ENCODE data around the gene FAM227B.

Gene FAM227B

DNA sequence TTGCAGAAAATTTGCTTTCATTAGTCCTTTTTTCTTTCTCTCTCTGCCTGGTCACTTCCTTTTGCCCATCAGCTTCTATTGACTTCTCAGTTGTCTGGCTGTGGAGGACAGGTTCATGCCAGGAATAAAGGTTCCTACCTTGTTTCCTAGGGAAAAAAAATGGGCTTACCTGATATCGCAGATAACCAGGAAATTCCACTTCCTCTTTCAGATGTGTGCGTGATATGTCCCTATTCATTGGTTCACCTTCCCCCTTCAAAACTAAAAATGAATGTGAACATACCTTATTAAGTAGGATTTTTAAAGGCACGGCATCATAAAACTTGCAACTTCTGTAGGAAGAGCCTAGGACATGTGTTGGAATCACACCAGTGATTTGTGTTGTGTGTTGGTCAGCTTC lies 317.6 kb downstream of the FAM227B start:
- no peak for DNase-seq (ENCODE audit: low read depth in 2 of 3, low spot score in 2 of 3)

DNA sequence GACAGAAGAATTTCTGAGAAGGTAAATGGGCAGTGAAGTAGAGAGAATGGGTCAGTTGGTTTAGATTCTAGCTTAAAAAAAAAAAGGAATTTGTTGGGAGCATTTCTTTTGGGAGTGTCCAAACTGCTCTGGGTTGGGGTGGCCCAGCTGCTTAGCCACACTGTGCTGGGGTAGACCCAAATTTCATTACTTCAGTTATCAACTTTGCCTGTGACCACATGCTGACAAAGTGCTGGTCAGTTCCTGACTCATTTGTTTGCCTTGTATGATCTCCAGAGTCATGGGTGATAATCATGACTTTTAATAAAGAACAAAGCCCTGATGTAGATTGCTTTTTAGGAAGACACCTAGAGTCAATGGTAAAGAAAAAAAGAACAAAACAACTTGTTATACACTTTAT lies 319.1 kb downstream of the FAM227B start:
- DNase-seq (ENCODE audit: low read depth in 2 of 3, low spot score in 2 of 3): no peak

DNA sequence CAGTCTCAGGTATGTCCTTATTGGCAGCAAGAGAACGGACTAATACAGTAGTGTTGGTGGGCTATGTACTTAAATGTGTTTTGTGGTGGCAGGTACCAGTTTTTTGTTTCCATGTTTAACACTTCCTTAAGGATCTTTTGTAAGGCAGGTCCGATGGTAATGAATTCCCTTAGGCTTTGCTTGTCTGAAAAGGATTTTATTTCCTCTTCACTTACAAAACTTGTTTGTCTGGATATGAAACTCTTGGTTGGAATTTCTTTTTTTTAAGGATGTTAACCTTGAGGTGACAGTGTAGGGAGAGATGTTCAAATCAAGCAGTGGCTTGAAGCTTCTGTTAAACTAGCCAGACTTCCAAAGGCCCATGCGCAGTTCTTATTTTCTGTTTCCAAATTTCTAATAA lies 319.8 kb downstream of the FAM227B start:
- DNase-seq (ENCODE audit: low read depth in 2 of 3, low spot score in 2 of 3): no peak

DNA sequence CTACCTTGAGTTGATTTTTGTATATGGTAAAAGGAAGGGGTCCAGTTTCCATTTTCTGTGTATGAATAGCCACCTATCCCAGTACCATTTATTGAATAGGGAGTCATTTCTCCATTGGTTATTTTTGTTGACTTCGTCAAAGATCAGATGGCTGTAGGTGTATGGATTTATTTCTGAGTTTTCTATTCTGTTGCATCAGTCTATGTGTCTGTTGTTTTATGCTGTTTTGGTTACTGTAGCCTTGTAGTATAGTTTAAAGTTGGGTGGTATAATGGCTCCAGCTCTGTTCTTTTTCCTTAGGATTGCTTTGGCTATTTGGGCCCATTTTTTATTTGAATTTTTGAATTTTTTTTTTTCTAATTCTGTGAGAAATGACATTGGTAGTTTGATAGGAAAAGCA lies 323.0 kb downstream of the FAM227B start:
- DNase-seq (ENCODE audit: low read depth in 2 of 3, low spot score in 2 of 3): no peak

DNA sequence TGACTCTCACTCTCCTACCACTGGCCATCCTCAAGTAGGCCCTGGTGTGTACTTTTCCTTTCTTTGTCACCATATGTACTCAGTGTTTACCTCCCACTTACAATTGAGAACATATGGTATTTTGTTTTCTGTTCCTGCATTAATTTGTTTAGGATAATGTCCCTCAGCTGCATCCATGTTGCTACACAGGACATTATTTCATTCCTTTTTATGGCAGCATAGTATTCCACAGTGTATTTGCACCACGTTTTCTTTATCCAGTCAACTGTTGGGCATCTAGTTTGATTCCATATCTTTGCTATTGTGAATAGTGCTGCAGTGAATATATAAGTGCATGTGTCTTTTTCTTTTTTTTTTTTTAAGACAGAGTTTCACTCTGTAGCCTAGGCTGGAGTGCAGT lies 324.4 kb downstream of the FAM227B start:
- DNase-seq (ENCODE audit: low read depth in 2 of 3, low spot score in 2 of 3): no peak

DNA sequence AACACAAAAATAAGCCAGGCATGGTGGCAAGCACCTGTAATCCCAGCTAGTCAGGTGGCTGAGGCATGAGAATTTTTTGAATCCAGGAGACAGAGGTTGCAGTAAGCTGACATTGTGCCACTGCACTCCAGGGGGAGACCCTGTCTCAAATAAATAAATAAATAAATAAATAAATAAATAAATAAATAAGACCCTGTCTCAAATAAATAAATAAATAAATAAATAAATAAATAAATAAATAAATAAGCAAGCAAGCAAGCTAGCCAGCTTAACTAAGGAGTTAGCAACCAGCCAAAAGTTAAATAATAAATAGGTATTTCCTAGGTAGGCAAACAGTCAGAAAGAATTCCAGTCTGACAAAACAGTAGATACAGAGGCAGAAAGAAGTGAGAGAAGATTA lies 326.7 kb downstream of the FAM227B start:
- DNase-seq (ENCODE audit: low read depth in 2 of 3, low spot score in 2 of 3): no peak

DNA sequence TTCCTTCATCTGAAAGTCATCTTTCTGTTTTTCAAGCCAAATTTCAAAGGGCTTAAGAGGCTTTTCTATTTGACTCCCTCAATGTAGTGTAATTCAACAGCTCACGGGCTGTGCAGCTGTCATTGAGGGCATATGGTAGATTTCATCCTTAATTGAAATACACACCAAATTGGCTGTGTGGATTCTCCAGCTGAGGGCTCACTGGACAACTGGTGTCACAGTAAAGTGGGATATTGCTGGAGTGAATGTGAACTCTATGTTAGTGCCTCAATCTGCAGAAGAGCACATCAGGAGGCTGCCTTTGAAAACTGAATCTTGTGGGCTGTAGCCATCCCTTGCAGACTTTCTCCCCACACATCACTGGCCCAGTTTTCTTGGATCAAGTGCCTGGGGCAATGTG lies 330.4 kb downstream of the FAM227B start:
- DNase-seq (ENCODE audit: low read depth in 2 of 3, low spot score in 2 of 3): no peak

DNA sequence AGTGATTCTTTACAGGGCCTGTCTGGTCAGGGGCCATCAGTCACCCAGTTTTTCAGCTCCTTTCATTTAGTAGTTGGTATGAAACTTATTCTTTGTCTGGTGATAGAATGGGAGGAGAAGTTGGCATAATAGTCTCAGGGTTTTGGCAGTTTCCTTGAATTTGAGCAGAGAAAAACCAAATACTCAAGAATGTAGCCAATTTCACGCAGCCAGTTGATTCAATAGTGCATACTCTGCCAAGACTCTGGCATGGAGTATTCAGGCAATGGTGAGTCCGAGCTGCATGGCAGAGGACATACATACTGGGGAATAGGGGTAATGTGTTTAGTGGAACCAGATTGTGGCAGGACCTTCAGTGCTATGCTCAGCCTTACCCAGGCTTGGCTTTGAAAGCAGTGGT lies 332.2 kb downstream of the FAM227B start:
- no peak for DNase-seq (ENCODE audit: low read depth in 2 of 3, low spot score in 2 of 3)

DNA sequence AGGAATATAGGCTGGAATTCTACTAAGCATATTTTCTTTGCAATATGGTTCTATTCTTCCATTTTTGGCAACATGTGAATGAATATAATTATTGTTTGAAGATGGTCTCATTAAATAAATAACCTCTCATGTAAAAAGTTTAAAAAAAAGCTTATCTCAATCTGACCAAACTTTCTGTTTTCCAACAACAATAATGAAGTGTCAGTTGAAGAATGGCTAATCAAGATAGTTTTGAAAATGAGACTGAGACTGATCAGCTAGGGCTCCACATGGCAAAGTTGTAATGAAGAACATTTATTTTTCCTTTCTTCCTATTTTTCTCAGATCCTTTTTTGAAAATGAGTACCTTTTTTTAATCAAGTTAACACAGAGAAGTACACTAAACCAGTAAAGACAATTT lies 333.1 kb downstream of the FAM227B start:
- no peak for DNase-seq (ENCODE audit: low read depth in 2 of 3, low spot score in 2 of 3)

DNA sequence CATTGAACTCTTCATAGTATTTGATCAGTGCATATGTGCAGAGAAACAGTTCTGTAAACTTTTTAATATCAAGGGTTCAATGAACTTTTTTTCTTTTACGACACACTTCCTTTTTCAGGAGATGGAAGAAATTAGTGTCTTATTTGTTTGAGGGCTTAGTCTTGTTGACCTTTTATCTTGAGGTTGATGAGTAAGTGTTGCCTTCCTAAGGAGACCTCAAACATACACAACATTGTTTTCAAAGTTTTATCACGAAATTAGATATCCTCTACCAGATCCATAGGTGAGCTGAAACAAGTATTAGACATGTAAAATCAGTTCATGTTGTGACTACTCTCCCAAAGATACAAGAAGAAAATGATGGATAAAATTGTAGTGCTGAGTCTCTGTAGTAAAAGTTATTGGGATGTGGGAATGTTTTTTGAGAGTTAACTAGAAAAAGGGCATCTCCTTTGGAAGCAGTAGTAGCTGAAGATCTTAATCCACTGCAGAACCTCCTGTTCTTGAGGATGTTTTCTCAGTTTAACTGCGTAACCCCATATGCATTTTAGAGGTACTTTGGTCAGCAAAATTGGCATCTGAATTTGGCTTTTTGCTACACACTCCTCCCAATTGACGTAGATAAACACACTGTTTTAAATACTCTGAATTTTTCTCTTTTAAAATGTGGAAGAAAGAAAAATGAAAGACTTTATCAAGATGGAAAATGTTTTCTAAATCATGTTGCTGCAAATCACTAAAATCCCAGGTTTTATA lies 333.8 kb downstream of the FAM227B start:
- no peak for DNase-seq (ENCODE audit: low read depth in 2 of 3, low spot score in 2 of 3)

DNA sequence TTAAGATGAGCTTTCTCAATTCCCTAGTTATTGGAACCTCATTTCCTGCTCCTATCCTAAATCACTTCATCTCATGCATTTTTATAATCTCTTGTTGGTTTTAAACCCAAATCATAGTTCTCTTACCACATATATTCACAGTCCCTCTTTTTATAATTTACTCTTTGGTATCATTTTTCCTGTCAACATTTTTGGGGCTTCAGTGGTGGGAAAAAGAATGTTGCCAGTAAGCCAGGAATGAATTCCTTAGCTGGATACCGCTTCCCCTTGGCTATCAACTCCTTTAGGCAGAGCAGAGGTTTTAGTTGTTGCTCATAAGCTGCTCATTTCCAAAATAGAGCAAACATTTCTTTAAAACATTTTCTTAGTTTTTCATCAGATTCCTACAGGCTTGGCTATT lies 338.3 kb downstream of the FAM227B start:
- DNase-seq (ENCODE audit: low read depth in 2 of 3, low spot score in 2 of 3): no peak

DNA sequence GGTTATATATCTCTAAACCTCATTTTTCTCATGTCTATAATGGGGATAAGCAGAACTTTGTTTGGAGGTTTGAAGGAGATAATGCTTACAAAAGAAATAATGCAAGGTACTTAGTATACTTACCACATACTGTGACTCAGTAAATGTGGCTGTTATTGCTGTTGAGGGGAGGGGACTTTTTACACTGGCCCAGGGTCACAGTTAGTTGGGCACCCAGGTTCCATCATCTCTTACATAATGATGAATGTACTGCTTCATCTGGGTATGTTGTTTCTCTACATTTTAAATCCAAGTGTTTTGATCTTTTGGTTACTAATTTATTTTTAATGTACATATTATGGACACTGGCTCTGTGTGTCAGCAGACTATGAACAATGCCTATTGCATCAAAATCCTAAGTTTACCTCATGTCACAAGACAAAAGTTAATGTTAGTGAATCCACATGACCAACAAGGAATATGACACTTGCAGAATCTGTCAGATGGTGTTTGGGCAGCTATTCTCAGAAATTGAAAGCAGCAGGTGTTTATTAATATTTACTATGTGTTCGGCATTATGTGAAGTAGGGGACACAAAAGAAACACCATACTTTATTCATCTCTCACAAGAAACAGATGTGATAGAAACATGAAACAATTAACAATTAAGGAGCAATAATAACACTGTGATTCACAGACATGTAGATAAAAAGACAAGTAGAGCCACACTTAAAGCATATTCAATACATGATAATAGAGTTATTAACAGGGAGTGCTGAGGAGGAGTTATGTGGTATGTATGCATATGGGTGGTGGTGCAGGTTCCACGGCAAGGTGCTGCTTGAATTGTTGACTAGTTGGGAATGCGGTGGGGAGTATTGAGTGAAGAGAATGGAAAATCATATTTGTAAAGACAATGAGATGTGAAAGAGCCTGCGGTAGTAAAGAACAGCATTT lies 340.8 kb downstream of the FAM227B start:
- DNase-seq (ENCODE audit: low read depth in 2 of 3, low spot score in 2 of 3): no peak

DNA sequence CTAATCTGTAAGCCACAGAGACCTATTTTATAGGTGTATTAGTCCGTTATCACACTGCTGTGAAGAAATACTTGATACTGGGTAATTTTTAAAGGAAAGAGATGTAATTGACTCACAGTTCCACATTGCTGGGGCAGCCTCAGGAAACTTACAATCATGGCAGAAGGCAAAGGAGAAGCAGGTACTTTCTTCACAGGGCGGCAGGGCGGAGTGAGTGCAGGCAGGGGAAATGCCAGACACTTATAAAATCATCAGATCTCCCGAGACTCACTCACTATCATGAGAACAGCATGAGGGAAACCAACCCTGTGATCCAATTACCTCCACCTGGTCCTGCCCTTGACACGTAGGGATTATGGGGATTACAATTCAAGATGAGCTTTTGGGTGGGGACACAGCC lies 341.9 kb downstream of the FAM227B start:
- no peak for DNase-seq (ENCODE audit: low read depth in 2 of 3, low spot score in 2 of 3)
